DND-41 (cell line): ENCODE measurements around the gene CEMIP2.

ENCODE experiments used
- ATAC-seq: fragments of 200-7000 bp; cut with Tn5 transposase; 3 replicates; pipeline ENCODE4 v1.9.1; 2021; ENCODE audit warnings: low read depth; ENCODE audit not compliant: insufficient read depth
- DNase-seq: peaks from one replicate; pipeline ENCODE4 v3.0.0-alpha.2; 2020
- H2AFZ ChIP-seq: 2 replicates; pipeline ENCODE4 v1.6.0; 2012; ENCODE audit warnings: low read depth, low read length
- H3K27ac ChIP-seq: 2 replicates; pipeline ENCODE4 v1.5.1; 2012; ENCODE audit warnings: low read length, inconsistent platforms
- H3K27me3 ChIP-seq: fragments of 200-600 bp; sonication (generic); 2 replicates; pipeline ENCODE4 v1.6.0; 2012; ENCODE audit warnings: low read length, mild to moderate bottlenecking, inconsistent platforms; ENCODE audit not compliant: insufficient read depth, poor library complexity
- H3K36me3 ChIP-seq: 2 replicates; pipeline ENCODE4 v1.5.1; 2012; ENCODE audit warnings: low read length, inconsistent platforms; ENCODE audit not compliant: insufficient read depth
- H3K4me1 ChIP-seq: 2 replicates; pipeline ENCODE4 v1.5.1; 2012; ENCODE audit warnings: mild to moderate bottlenecking, low read length; ENCODE audit not compliant: insufficient read depth
- H3K4me2 ChIP-seq: 2 replicates; pipeline ENCODE4 v1.6.0; 2012; ENCODE audit warnings: mild to moderate bottlenecking, moderate library complexity, low read length, inconsistent platforms; ENCODE audit not compliant: insufficient read depth
- H3K4me3 ChIP-seq, 2 experiments: fragments of 200-600 bp in 1 of 2; shearing (Covaris generic) in 1 of 2; 2 replicates each; pipeline ENCODE4 v1.5.1; 2012 to 2016; ENCODE audit warnings: inconsistent platforms in 2 of 2, low read length in 2 of 2, mild to moderate bottlenecking in 2 of 2, low read depth in 1 of 2, moderate library complexity in 1 of 2
- H3K79me2 ChIP-seq: 2 replicates; pipeline ENCODE4 v1.6.0; 2012; ENCODE audit warnings: low read length, inconsistent platforms; ENCODE audit not compliant: insufficient read depth
- H3K9ac ChIP-seq: 2 replicates; pipeline ENCODE4 v1.6.0; 2012; ENCODE audit warnings: low read depth, mild to moderate bottlenecking, inconsistent platforms, low read length, moderate library complexity
- H3K9me3 ChIP-seq: 2 replicates; pipeline ENCODE4 v1.5.1; 2012; ENCODE audit warnings: low read length, moderate library complexity, mild to moderate bottlenecking, inconsistent platforms; ENCODE audit not compliant: insufficient read depth, severe bottlenecking
- H4K20me1 ChIP-seq: 2 replicates; pipeline ENCODE4 v1.6.0; 2012; ENCODE audit warnings: low read length; ENCODE audit not compliant: insufficient read depth
- EZH2 ChIP-seq: IDR thresholded peaks from 3 replicates; pipeline ENCODE4 v1.6.1; 2012; ENCODE audit warnings: borderline replicate concordance, low read depth, mild to moderate bottlenecking, moderate library complexity, low read length, inconsistent platforms; ENCODE audit not compliant: severe bottlenecking
- TF ChIP-seq, protein P1 (sequence below): IDR thresholded peaks from 2 replicates; pipeline ENCODE4 v1.5.1; 2012; ENCODE audit warnings: borderline replicate concordance, low read length, moderate library complexity, mild to moderate bottlenecking; ENCODE audit not compliant: poor library complexity, severe bottlenecking; ENCODE audit errors: extremely low read depth

Gene CEMIP2

GRCh38 chr9:71685988-71686387 lies 82.3 kb downstream of the CEMIP2 start:
- no peak overlapping the region for H3K4me3 ChIP-seq
- no peak overlapping the region for H3K9ac ChIP-seq
- H3K79me2 ChIP-seq: no peaks in the 10 kb centered on the region
- no peak overlapping the region for H3K4me2 ChIP-seq
- no peak overlapping the region; the same call in 1 of the 2 replicates for H3K27ac ChIP-seq
- H2AFZ ChIP-seq: no peak overlapping the region
- no peaks in the 10 kb centered on the region for H4K20me1 ChIP-seq
- H3K36me3 ChIP-seq: no peaks in the 10 kb centered on the region
- peaks cover 15% of the 10 kb centered on the region for H3K4me1 ChIP-seq
- TF ChIP-seq, protein P1, sequence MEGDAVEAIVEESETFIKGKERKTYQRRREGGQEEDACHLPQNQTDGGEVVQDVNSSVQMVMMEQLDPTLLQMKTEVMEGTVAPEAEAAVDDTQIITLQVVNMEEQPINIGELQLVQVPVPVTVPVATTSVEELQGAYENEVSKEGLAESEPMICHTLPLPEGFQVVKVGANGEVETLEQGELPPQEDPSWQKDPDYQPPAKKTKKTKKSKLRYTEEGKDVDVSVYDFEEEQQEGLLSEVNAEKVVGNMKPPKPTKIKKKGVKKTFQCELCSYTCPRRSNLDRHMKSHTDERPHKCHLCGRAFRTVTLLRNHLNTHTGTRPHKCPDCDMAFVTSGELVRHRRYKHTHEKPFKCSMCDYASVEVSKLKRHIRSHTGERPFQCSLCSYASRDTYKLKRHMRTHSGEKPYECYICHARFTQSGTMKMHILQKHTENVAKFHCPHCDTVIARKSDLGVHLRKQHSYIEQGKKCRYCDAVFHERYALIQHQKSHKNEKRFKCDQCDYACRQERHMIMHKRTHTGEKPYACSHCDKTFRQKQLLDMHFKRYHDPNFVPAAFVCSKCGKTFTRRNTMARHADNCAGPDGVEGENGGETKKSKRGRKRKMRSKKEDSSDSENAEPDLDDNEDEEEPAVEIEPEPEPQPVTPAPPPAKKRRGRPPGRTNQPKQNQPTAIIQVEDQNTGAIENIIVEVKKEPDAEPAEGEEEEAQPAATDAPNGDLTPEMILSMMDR: no peak
- ATAC-seq: no peak
- no peaks in the 10 kb centered on the region for H3K9me3 ChIP-seq
- DNase-seq: peak; percentile 6
- no peaks in the 10 kb centered on the region for H3K27me3 ChIP-seq

- Histone ChIP-seq H3K9me3 (no peaks in the 10 kb centered on the region), H3K27ac (no peak overlapping the region; the same call in 1 of the 2 replicates), H4K20me1 (no peaks in the 10 kb centered on the region), H2AFZ (no peak overlapping the region), H3K4me2 (no peak overlapping the region), H3K4me3 (no peak overlapping the region), H3K9ac (no peak overlapping the region), H3K79me2 (no peaks in the 10 kb centered on the region), H3K4me1 (peaks cover 15% of the 10 kb centered on the region), H3K27me3 (no peaks in the 10 kb centered on the region), H3K36me3 (no peaks in the 10 kb centered on the region)
- no peak for TF ChIP-seq EZH2
- TF ChIP-seq, protein P1: no peak
- peak; percentile 94 for ATAC-seq
- peak; percentile 42 for DNase-seq
Measured at GRCh38 chr9:71685394-71685793, 82.9 kb downstream of the CEMIP2 start.

- peaks cover 15% of the 10 kb centered on the region for H3K4me1 ChIP-seq
- no peak for TF ChIP-seq EZH2
- TF ChIP-seq, protein P1: no peak
- no peak overlapping the region for H3K27ac ChIP-seq
- H3K4me3 ChIP-seq: no peak overlapping the region
- DNase-seq (no peak), ATAC-seq (no peak)
- H3K79me2 ChIP-seq: no peaks in the 10 kb centered on the region
- no peaks in the 10 kb centered on the region for H3K9me3 ChIP-seq
- H3K36me3 ChIP-seq: no peaks in the 10 kb centered on the region
- no peak overlapping the region for H2AFZ ChIP-seq
- H4K20me1 ChIP-seq: no peaks in the 10 kb centered on the region
- H3K27me3 ChIP-seq: no peaks in the 10 kb centered on the region
- H3K4me2 ChIP-seq: no peak overlapping the region
- H3K9ac ChIP-seq: no peak overlapping the region
Measured at GRCh38 chr9:71684566-71684965, 83.7 kb downstream of the CEMIP2 start.
